Skeletal muscle tissue (tissue), 4 donors: ENCODE data around the gene CPSF6. TPM values are rescaled to one million over a fixed set of nuclear protein-coding genes. Genes with fewer than 3 reads are reported as not detected.
"Not testable (repeated sequence)": the region's sequence is repeated elsewhere in the genome, so short reads cannot be mapped to it uniquely, and the experiment has no call there.

Experiments
- H3K27ac ChIP-seq: one replicate; pipeline ENCODE4 v1.7.0; 2013; ENCODE audit warnings: mild to moderate bottlenecking, low read depth, low read length, inconsistent platforms
- H3K27me3 ChIP-seq, 3 donors: one replicate each; pipeline ENCODE4 v1.7.0; 2013; ENCODE audit warnings: low read length in 3 of 3; ENCODE audit not compliant: control insufficient read depth in 3 of 3, insufficient read depth in 3 of 3
- H3K36me3 ChIP-seq, 3 donors: one replicate each; pipeline ENCODE4 v1.7.0; 2013; ENCODE audit warnings: low read length in 3 of 3; ENCODE audit not compliant: control insufficient read depth in 3 of 3, insufficient read depth in 3 of 3
- H3K4me1 ChIP-seq, 3 donors: one replicate each; pipeline ENCODE4 v1.7.0; 2013; ENCODE audit warnings: low read length in 3 of 3, mild to moderate bottlenecking in 3 of 3; ENCODE audit not compliant: control insufficient read depth in 3 of 3, insufficient read depth in 3 of 3
- H3K4me3 ChIP-seq, 3 donors: one replicate each; pipeline ENCODE4 v1.7.0; 2013; ENCODE audit warnings: low read length in 3 of 3
- H3K9ac ChIP-seq, 3 donors: one replicate each; pipeline ENCODE4 v1.7.0; 2013; ENCODE audit warnings: low read length in 3 of 3, mild to moderate bottlenecking in 3 of 3, moderate library complexity in 2 of 3, low read depth in 1 of 3
- H3K9me3 ChIP-seq, 3 donors: one replicate each; pipeline ENCODE4 v1.7.0; 2013; ENCODE audit warnings: low read length in 3 of 3; ENCODE audit not compliant: control insufficient read depth in 3 of 3
- total RNA-seq: library from RNA; depleted of rRNA; stranded (reverse); fragments of >200 nt; gene quantifications from one replicate; pipeline ENCODE4 v1.2.3, GENCODE V29; 2014
- donor health status: Osteomylitis.

CPSF6 gene, protein sequence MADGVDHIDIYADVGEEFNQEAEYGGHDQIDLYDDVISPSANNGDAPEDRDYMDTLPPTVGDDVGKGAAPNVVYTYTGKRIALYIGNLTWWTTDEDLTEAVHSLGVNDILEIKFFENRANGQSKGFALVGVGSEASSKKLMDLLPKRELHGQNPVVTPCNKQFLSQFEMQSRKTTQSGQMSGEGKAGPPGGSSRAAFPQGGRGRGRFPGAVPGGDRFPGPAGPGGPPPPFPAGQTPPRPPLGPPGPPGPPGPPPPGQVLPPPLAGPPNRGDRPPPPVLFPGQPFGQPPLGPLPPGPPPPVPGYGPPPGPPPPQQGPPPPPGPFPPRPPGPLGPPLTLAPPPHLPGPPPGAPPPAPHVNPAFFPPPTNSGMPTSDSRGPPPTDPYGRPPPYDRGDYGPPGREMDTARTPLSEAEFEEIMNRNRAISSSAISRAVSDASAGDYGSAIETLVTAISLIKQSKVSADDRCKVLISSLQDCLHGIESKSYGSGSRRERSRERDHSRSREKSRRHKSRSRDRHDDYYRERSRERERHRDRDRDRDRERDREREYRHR
- total RNA-seq: 35.5 TPM

DNA sequence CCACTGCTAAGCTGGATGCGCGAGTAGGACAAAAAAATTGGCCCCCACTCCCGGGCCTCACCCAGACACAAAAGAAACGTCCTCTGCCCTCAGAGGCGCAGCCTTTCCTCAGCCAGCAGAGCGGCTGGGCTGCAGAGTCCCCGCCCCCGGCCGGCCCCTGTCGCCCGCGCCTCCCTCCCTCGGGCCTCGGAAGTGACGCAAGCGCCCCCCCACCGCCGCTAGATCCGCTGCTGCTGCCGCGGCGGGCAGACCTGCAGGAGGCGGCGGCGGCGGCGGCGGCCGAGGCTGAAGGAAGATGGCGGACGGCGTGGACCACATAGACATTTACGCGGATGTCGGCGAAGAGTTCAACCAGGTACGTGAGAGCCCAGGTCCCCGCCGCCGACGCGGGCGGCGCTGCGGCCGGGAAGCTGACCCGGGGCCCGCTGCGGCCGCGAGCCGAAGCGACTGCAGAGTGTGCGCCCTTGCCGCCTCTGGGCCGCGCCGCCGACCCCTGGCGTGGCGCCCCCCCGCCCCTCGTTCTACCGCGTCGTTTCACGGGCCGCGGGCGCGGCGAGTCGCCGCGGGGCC is at the start of gene CPSF6:
Gene CPSF6 (plus strand): TSS at position 218 of the 570 bp plus-strand sequence. CDS start 78 bp downstream, at position 296.
- no peaks in the 10 kb centered on the region for H3K36me3 ChIP-seq
- H3K9ac ChIP-seq: peak within 1 kb of the TSS; percentile 80 to 93 (median 87)
- peak within 1 kb of the TSS; percentile 63 to 86 (median 83) for H3K4me3 ChIP-seq
- H3K4me1 ChIP-seq: peaks cover 15 to 32% (median 28%) of the 10 kb centered on the region in 3 donors
- peak within 1 kb of the TSS; percentile 82 for H3K27ac ChIP-seq
- H3K9me3 ChIP-seq: no peaks in the 10 kb centered on the region
- no peaks in the 10 kb centered on the region for H3K27me3 ChIP-seq

DNA sequence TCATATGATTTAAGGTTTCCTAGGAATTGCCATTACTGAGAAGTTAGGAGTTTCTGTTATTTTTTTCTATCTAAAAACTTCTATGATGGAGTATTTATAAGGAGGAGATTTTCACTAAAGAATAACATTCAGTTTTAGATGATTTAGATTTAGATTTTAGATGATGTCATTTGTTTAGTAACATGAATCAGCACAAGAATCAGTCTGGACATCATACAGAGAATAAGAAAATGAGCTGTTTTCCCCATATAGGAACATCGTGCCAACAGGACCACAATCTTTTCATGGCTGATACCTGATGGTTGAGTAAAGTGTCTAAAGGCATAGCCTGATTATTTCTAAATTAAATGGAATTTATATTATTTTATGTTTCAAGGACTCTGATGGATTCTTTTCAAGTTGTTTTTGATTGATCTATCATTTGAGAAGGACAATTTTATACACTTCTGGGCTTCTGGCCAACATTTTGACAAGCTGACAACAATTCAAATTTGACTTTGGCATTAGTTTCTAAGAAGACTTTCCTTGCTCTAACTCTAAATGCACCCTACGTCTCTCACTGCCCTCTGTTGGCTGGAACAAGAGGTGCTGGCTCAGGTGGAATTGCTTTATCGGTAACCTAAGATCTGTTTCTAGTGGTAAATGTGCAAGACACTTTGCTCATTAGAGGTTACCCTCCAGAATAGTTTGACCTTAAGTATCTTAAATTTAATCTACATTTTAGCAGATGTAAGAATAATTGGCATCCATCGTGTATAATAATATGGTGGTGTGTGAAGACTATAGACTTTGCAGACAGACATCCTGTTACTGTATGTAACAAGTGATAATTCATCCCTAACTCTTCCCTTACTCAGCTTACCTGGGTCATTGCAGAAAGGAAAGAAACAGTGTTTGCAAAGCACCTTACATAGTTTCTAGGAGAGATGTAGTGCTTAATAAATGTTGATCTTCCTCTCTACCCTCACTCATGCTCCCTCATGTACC is 42.8 kb upstream of the CPSF6 start:
- Histone ChIP-seq H3K36me3 (no peaks in the 10 kb centered on the region), H3K27ac (no peak overlapping the region), H3K9ac (no peak overlapping the region), H3K27me3 (no peaks in the 10 kb centered on the region), H3K4me3 (no peak overlapping the region), H3K4me1 (no peaks in the 10 kb centered on the region), H3K9me3 (peaks cover 6 to 12% (median 11%) of the 10 kb centered on the region in 3 donors)

DNA sequence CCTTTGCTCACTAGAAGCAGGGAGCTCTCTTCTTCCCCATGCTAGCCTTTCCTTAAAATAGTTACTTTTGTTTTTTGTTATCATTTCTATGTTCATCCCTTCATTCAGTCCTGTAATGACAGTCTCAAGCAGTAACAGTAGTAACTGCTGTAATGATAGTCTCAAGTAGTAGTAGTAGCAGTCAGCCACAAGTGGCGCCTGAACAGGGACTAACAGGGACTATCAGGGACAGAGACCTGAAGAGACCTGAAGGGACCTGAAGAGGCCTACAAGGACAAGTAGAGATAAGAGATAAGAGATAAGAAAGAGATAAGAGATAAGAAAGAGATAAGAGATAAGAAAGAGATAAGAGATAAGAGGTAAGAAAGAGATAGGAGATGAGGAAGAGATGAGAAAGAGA is 39.4 kb upstream of the CPSF6 start:
- not testable (repeated sequence) for H3K4me3 ChIP-seq, H3K27me3 ChIP-seq, H3K36me3 ChIP-seq, H3K27ac ChIP-seq, H3K9ac ChIP-seq, H3K4me1 ChIP-seq
- peaks cover 6 to 12% (median 10%) of the 10 kb centered on the region in 3 donors for H3K9me3 ChIP-seq

DNA sequence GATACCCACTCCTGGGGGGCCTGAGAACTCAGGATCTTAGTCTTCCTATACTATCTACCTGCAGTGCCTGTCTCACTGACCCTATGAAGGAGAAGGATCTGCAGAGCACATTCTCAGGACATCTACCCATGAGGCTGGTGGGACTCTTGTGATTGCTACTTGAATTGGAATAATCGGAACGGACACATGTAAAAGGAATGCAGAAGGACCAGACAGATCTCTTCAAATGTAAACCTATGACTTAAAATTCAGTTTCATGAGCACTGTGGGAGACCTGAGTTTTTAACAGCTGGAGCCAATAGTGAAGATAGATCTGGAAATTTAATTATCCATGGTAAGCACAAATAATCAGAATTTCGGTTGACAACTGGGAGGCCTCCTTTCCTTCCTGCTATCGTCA is 35.2 kb upstream of the CPSF6 start:
- no peak overlapping the region for H3K4me3 ChIP-seq
- H3K9me3 ChIP-seq: peaks cover 3 to 10% (median 3%) of the 10 kb centered on the region in 3 donors
- H3K27me3 ChIP-seq: no peaks in the 10 kb centered on the region
- H3K9ac ChIP-seq: no peak overlapping the region
- no peaks in the 10 kb centered on the region for H3K4me1 ChIP-seq
- H3K27ac ChIP-seq: no peak overlapping the region
- H3K36me3 ChIP-seq: no peaks in the 10 kb centered on the region

DNA sequence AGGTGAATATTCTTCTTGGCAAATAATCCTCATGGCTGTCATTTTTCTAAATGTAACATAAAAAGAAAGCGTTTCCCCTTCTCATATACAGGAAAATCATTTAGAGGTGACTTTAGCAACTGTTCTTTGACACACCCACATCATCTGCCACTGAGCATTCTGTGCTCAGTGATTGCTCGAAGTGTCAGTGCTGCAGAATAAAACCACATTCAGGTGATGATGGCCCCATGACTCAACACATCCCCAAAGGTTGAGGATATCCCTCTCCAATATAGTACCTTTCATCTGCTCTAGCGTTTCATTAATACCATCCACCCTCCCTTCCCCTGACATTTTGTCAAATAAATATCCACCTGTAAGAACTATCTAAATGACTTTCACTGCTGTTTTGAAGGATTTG is 28.7 kb upstream of the CPSF6 start:
- Histone ChIP-seq H3K4me1 (no peaks in the 10 kb centered on the region), H3K9ac (no peak overlapping the region), H3K36me3 (no peaks in the 10 kb centered on the region), H3K27me3 (no peaks in the 10 kb centered on the region), H3K4me3 (no peak overlapping the region), H3K9me3 (no peaks in the 10 kb centered on the region), H3K27ac (no peak overlapping the region)

DNA sequence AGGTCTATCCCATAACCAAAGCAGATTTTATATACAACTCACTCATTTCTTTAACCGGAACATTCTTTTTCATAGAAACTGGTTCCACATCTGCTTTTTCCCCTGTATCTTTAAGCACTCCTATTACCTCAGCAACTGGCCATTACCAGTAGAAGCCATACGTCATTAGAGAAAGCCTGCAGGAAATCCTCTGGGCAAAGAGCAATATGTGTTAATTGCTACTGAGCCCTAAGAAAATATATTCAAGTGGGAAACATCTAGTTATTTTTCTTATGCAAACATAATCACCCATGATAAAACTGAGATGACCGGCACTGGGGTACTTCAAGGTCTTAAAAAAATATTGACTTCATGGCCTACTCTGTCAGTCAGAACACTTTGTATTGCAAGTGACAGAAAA is 28.2 kb upstream of the CPSF6 start:
- no peak overlapping the region for H3K4me3 ChIP-seq
- no peaks in the 10 kb centered on the region for H3K4me1 ChIP-seq
- H3K9ac ChIP-seq: no peak overlapping the region
- H3K27me3 ChIP-seq: no peaks in the 10 kb centered on the region
- no peaks in the 10 kb centered on the region for H3K36me3 ChIP-seq
- no peaks in the 10 kb centered on the region for H3K9me3 ChIP-seq
- H3K27ac ChIP-seq: no peak overlapping the region

DNA sequence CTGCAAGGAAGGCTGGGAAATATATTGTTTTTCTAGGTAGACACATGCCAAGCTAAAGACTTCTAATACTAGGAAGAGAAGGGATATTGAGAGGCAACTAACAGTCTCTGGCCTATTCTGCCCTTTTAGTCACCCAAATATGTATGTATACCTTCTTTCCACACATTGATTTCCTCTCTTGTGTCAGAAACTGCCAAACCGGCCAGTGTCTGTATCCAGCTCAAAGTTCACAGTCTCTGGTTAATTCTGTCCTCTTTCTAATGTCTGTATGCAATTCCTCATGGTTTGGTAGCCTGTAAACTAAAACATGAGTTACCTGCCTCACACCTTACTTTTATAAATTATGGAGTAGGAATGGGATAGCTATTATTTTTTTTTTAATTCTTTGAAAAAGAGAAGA is 25.2 kb upstream of the CPSF6 start:
- no peaks in the 10 kb centered on the region for H3K9me3 ChIP-seq
- H3K4me1 ChIP-seq: no peaks in the 10 kb centered on the region
- no peaks in the 10 kb centered on the region for H3K27me3 ChIP-seq
- no peaks in the 10 kb centered on the region for H3K36me3 ChIP-seq
- H3K27ac ChIP-seq: no peak overlapping the region
- H3K4me3 ChIP-seq: no peak overlapping the region
- no peak overlapping the region for H3K9ac ChIP-seq

DNA sequence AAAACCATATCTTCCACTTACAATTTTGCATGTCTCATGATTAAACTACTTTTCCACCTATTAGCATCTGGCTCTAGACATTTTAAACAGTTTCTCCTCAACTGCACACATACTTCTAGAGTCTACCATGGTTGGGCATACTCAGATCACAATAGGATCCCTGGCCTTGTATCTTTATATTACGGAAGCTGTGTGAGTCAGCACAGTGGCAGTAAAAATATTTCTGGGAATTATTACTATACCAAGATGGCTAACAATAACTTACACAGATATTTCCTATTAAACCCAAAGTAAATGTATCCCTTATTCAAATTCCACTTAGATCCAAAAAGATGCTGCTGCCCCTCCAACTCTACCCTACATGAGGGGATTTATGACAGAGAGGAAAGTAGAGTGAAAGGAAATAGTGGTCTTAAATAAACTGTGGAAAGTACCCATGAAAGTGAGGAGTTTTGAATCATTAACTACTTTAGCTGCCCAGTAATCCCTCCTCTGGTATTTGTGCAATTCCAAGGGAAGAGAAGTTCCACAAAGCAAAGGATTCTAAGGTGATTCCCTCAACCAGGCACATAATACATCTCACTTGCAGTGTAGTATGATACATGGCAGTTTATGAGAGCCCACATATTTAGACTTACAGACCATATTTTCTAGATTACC is 14.0 kb upstream of the CPSF6 start:
- no peaks in the 10 kb centered on the region for H3K27me3 ChIP-seq
- no peak overlapping the region for H3K9ac ChIP-seq
- no peaks in the 10 kb centered on the region for H3K9me3 ChIP-seq
- no peak overlapping the region for H3K4me3 ChIP-seq
- H3K27ac ChIP-seq: no peak overlapping the region
- no peaks in the 10 kb centered on the region for H3K4me1 ChIP-seq
- no peaks in the 10 kb centered on the region for H3K36me3 ChIP-seq

DNA sequence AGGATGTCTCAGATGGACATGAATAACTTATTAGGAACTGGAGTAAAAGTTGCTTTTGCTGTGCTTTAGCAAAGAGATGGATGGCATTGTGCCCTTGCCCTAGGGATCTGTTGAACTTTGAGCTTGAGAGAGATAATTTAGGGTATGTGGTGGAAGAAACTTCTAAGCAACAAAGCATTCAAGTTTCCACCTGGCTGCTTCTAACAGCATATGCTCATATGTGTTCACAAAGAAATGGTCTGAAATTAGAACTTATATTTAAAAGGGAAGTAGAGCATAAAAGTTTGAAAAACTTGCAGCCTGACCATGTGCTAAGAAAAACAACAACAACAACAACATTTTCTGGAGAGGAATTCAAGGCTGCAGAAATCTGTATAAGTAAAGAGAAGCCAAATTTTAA is 7.9 kb upstream of the CPSF6 start:
- H3K4me1 ChIP-seq: no peaks in the 10 kb centered on the region
- H3K36me3 ChIP-seq: no peaks in the 10 kb centered on the region
- no peak overlapping the region for H3K27ac ChIP-seq
- no peaks in the 10 kb centered on the region for H3K9me3 ChIP-seq
- H3K4me3 ChIP-seq: no peak overlapping the region
- no peak overlapping the region for H3K9ac ChIP-seq
- H3K27me3 ChIP-seq: no peaks in the 10 kb centered on the region
